ENCODE results near the gene LAMA3. TPM values are rescaled to one million over a fixed set of nuclear protein-coding genes. Genes with fewer than 3 reads are reported as not detected.

LAMA3 gene
- total and polyA plus RNA-seq, 2 donors (not counting 3 experiments of a cell fraction or from before 2014, with no cell fraction given), result 2.6 to 12.3 TPM

DNA sequence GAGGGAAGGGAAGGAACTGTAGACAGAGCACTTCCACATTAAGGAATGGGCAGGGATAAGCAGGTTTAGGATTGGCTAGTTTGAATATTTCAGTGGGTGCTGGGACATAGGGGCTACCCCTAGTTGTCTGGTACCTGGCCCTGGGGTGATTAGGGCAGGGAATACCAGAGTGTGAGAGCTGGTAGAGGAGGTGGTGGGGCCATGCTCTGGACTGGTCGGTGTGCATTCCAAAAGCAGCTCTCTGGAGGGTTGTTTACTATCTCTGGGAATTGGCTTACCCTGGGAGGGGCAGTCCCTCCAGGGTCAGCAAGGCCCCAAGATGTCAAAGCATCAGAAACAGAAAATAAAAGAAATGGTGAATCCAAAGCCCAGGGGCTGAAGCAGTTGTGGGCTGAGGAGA is 103.8 kb downstream of the LAMA3 start:
- H3K36me3 ChIP-seq (ENCODE audit: control insufficient read depth in 2 of 2, extremely low read depth in 1 of 2, insufficient read depth in 2 of 2, low read length in 2 of 2), result no peaks in the 10 kb centered on the region
- no peak overlapping the region for H3K9ac ChIP-seq (replicated peaks; ENCODE audit: extremely low read depth, insufficient read depth, low read length)
- no peak for TF ChIP-seq FOS (IDR thresholded peaks at IDR 0.05; ENCODE audit: borderline replicate concordance, insufficient read depth, low read length)
- TF ChIP-seq POLR2AphosphoS5 (IDR thresholded peaks at IDR 0.05; ENCODE audit: insufficient read depth, low read depth, low read length), result no peak
- TF ChIP-seq, protein P1, sequence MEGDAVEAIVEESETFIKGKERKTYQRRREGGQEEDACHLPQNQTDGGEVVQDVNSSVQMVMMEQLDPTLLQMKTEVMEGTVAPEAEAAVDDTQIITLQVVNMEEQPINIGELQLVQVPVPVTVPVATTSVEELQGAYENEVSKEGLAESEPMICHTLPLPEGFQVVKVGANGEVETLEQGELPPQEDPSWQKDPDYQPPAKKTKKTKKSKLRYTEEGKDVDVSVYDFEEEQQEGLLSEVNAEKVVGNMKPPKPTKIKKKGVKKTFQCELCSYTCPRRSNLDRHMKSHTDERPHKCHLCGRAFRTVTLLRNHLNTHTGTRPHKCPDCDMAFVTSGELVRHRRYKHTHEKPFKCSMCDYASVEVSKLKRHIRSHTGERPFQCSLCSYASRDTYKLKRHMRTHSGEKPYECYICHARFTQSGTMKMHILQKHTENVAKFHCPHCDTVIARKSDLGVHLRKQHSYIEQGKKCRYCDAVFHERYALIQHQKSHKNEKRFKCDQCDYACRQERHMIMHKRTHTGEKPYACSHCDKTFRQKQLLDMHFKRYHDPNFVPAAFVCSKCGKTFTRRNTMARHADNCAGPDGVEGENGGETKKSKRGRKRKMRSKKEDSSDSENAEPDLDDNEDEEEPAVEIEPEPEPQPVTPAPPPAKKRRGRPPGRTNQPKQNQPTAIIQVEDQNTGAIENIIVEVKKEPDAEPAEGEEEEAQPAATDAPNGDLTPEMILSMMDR (IDR thresholded peaks at IDR 0.05; ENCODE audit: extremely low read depth in 1 of 2, insufficient read depth in 1 of 2, low read depth in 1 of 2, low read length in 2 of 2), result no peak
- no peak overlapping the region for H2AFZ ChIP-seq (ENCODE audit: low read depth, low read length)
- H4K20me1 ChIP-seq (replicated peaks; ENCODE audit: control insufficient read depth, extremely low read depth, insufficient read depth, low read length), result no peaks in the 10 kb centered on the region
- no peaks in the 10 kb centered on the region for H3K4me1 ChIP-seq (ENCODE audit: control insufficient read depth, extremely low read depth, insufficient read depth, low read length)
- no peaks in the 10 kb centered on the region for H3K27me3 ChIP-seq (ENCODE audit: control insufficient read depth in 2 of 2, insufficient read depth in 2 of 2, low read length in 2 of 2)
- CTCF ChIA-PET, result no interaction called here
- dilution Hi-C loops (cut with MboI; ENCODE audit: extremely low pct_ligation_motif_present, low sequenced_read_pairs), result no loop called here
- no peak overlapping the region for H3K4me2 ChIP-seq (ENCODE audit: insufficient read depth, low read length)
- no TSS peak for BruUV-seq (replicated peaks)
- H3K4me3 ChIP-seq (replicated peaks in 1 of 3; ENCODE audit: insufficient read depth in 1 of 3, low read depth in 1 of 3, low read length in 3 of 3), result no peak overlapping the region
- intact Hi-C loops (cut with micrococcal nuclease), result no loop called here
- H3K9me1 ChIP-seq (replicated peaks; ENCODE audit: control insufficient read depth, extremely low read depth, insufficient read depth, low read length), result no peaks in the 10 kb centered on the region
- H3K27ac ChIP-seq (ENCODE audit: insufficient read depth, low read depth, low read length), result no peak overlapping the region
- POLR2A ChIA-PET, result no interaction called here
- DNase-seq (ENCODE audit: low read depth, low spot score), result no peak
- no peaks in the 10 kb centered on the region for H3K9me3 ChIP-seq (replicated peaks; ENCODE audit: control insufficient read depth, insufficient read depth, low read length)
- H3K79me2 ChIP-seq (ENCODE audit: control insufficient read depth, insufficient read depth, low read length), result no peaks in the 10 kb centered on the region
- no peak for FAIRE-seq

GRCh38 chr18:23793985-23794867 is 105.0 kb downstream of the LAMA3 start:
- intact Hi-C loops (cut with micrococcal nuclease) (no loop called here), dilution Hi-C loops (cut with MboI; ENCODE audit: extremely low pct_ligation_motif_present, low sequenced_read_pairs) (no loop called here)
- Histone ChIP-seq H3K9ac (replicated peaks; ENCODE audit: extremely low read depth, insufficient read depth, low read length) (no peak overlapping the region), H3K9me3 (replicated peaks; ENCODE audit: control insufficient read depth, insufficient read depth, low read length) (no peaks in the 10 kb centered on the region), H2AFZ (ENCODE audit: low read depth, low read length) (no peak overlapping the region), H3K36me3 (ENCODE audit: control insufficient read depth in 2 of 2, extremely low read depth in 1 of 2, insufficient read depth in 2 of 2, low read length in 2 of 2) (no peaks in the 10 kb centered on the region), H3K79me2 (ENCODE audit: control insufficient read depth, insufficient read depth, low read length) (no peaks in the 10 kb centered on the region), H3K27me3 (ENCODE audit: control insufficient read depth in 2 of 2, insufficient read depth in 2 of 2, low read length in 2 of 2) (no peaks in the 10 kb centered on the region), H4K20me1 (replicated peaks; ENCODE audit: control insufficient read depth, extremely low read depth, insufficient read depth, low read length) (no peaks in the 10 kb centered on the region), H3K27ac (ENCODE audit: insufficient read depth, low read depth, low read length) (no peak overlapping the region), H3K4me3 (replicated peaks in 1 of 3; ENCODE audit: insufficient read depth in 1 of 3, low read depth in 1 of 3, low read length in 3 of 3) (no peak overlapping the region), H3K9me1 (replicated peaks; ENCODE audit: control insufficient read depth, extremely low read depth, insufficient read depth, low read length) (no peaks in the 10 kb centered on the region), H3K4me2 (ENCODE audit: insufficient read depth, low read length) (no peak overlapping the region), H3K4me1 (ENCODE audit: control insufficient read depth, extremely low read depth, insufficient read depth, low read length) (no peaks in the 10 kb centered on the region)
- ChIA-PET CTCF (interaction anchor here (2.1 kb wide), 1 partner anchor 9 kb away, joined by 6 read pairs; no protein-coding TSS in a partner anchor), POLR2A (no interaction called here)
- FAIRE-seq, result no peak
- BruUV-seq (replicated peaks), result no TSS peak
- TF ChIP-seq, protein P1 (IDR thresholded peaks at IDR 0.05; ENCODE audit: extremely low read depth in 1 of 2, insufficient read depth in 1 of 2, low read depth in 1 of 2, low read length in 2 of 2), result no peak
- no peak for TF ChIP-seq EZH2 (IDR thresholded peaks at IDR 0.05; ENCODE audit: borderline replicate concordance, low read depth, low read length, severe bottlenecking)
- TF ChIP-seq GATA2 (IDR thresholded peaks at IDR 0.05; ENCODE audit: insufficient read depth, insufficient read length, low read depth, low read length), result no peak
- no peak for TF ChIP-seq FOS (IDR thresholded peaks at IDR 0.05; ENCODE audit: borderline replicate concordance, insufficient read depth, low read length)
- no peak for TF ChIP-seq POLR2A (IDR thresholded peaks at IDR 0.05; ENCODE audit: low read depth, low read length)
- TF ChIP-seq, protein P2, sequence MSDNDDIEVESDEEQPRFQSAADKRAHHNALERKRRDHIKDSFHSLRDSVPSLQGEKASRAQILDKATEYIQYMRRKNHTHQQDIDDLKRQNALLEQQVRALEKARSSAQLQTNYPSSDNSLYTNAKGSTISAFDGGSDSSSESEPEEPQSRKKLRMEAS (IDR thresholded peaks at IDR 0.05; ENCODE audit: insufficient read depth, insufficient read length), result no peak
- TF ChIP-seq MYC (IDR thresholded peaks at IDR 0.05; ENCODE audit: low read depth, low read length), result no peak
- no peak for TF ChIP-seq POLR2AphosphoS5 (IDR thresholded peaks at IDR 0.05; ENCODE audit: insufficient read depth, low read depth, low read length)
- TF ChIP-seq JUN (IDR thresholded peaks at IDR 0.05; ENCODE audit: borderline replicate concordance, insufficient read depth, insufficient read length, low read depth), result no peak
- no peak for DNase-seq (ENCODE audit: low read depth, low spot score)

Measured in endothelial cell of umbilical vein (primary cell).